HG03060 (cell line): ENCODE results near the gene PIK3IP1.
"Not testable (repeated sequence)": the region's sequence is repeated elsewhere in the genome, so short reads cannot be mapped to it uniquely, and the experiment has no call there.

Experiments used
- ATAC-seq: cut with Tn5 transposase; IDR thresholded peaks from one replicate; pipeline ENCODE4 v1.9.1; 2021; ENCODE audit warnings: low read depth, moderate number of reproducible peaks; ENCODE audit not compliant: unreplicated experiment

PIK3IP1 gene

GRCh38 chr22:31292236-31292989, at the start of gene PIK3IP1:
Gene PIK3IP1, minus strand, starts transcription at chr22:31292488. Its CDS starts 144 bp downstream, at chr22:31292344.
- no peak for ATAC-seq

- no peak for ATAC-seq
These were observed 49.2 kb upstream of the PIK3IP1 start for GRCh38 chr22:31341386-31342088.

GRCh38 chr22:31340765-31341247, 48.5 kb upstream of the PIK3IP1 start:
- no peak for ATAC-seq

GRCh38 chr22:31340360-31340759, 48.1 kb upstream of the PIK3IP1 start:
- ATAC-seq, result no peak

GRCh38 chr22:31339148-31339832, 47.0 kb upstream of the PIK3IP1 start:
- no peak for ATAC-seq

- no peak for ATAC-seq
These were observed 44.9 kb upstream of the PIK3IP1 start for GRCh38 chr22:31337178-31337577.

- ATAC-seq, result no peak
These were observed 42.0 kb upstream of the PIK3IP1 start for GRCh38 chr22:31334329-31334728.

- no peak for ATAC-seq
These were observed 41.4 kb upstream of the PIK3IP1 start for GRCh38 chr22:31333641-31334040.

GRCh38 chr22:31332886-31333285, 40.6 kb upstream of the PIK3IP1 start:
- ATAC-seq, result no peak

GRCh38 chr22:31332010-31332409, 39.7 kb upstream of the PIK3IP1 start:
- no peak for ATAC-seq

- no peak for ATAC-seq
These were observed 37.3 kb upstream of the PIK3IP1 start for GRCh38 chr22:31329453-31330215.

GRCh38 chr22:31329029-31329428, 36.7 kb upstream of the PIK3IP1 start:
- no peak for ATAC-seq

GRCh38 chr22:31328544-31328960, 36.3 kb upstream of the PIK3IP1 start:
- no peak for ATAC-seq

GRCh38 chr22:31327806-31328543, 35.7 kb upstream of the PIK3IP1 start:
- no peak for ATAC-seq

GRCh38 chr22:31326877-31327276, 34.6 kb upstream of the PIK3IP1 start:
- ATAC-seq, result no peak

GRCh38 chr22:31323578-31324550, 31.6 kb upstream of the PIK3IP1 start:
- no peak for ATAC-seq

GRCh38 chr22:31321421-31321820, 29.1 kb upstream of the PIK3IP1 start:
- ATAC-seq, result no peak

GRCh38 chr22:31314220-31314619, 21.9 kb upstream of the PIK3IP1 start:
- not testable (repeated sequence) for ATAC-seq
